Neural crest cell (in vitro differentiated cells): ENCODE results near the gene MEGF11. TPM values are rescaled to one million over a fixed set of nuclear protein-coding genes. Genes with fewer than 3 reads are reported as not detected.

Experiments used
- DNase-seq: peaks from one replicate; pipeline ENCODE4 v3.0.0; 2021; ENCODE audit warnings: low read depth, mixed read lengths, low spot score
- H3K27ac Mint-ChIP-seq: one replicate; pipeline ENCODE4 v1.8.0; 2021; ENCODE audit warnings: mild to moderate bottlenecking, mixed read lengths; ENCODE audit not compliant: unreplicated experiment
- H3K27me3 Mint-ChIP-seq: 2 replicates; pipeline ENCODE4 v1.8.0; 2021; ENCODE audit warnings: low read depth, mild to moderate bottlenecking, mixed read lengths
- H3K36me3 Mint-ChIP-seq: 2 replicates; pipeline ENCODE4 v1.8.0; 2021; ENCODE audit warnings: low read depth, mild to moderate bottlenecking, mixed read lengths
- H3K4me1 Mint-ChIP-seq: 2 replicates; pipeline ENCODE4 v1.8.0; 2021; ENCODE audit warnings: mixed read lengths
- H3K4me3 Mint-ChIP-seq: one replicate; pipeline ENCODE4 v1.8.0; 2021; ENCODE audit warnings: mild to moderate bottlenecking, mixed read lengths
- H3K9me3 Mint-ChIP-seq: 2 replicates; pipeline ENCODE4 v1.8.0; 2021; ENCODE audit warnings: mixed read lengths
- total RNA-seq: library from RNA; stranded (reverse); gene quantifications from 2 replicates; pipeline ENCODE4 v1.2.1, GENCODE V29; 2021
- TF ChIP-seq, protein P1 (sequence below): fragments of 200-600 bp; sonication (generic); conservative IDR thresholded peaks from 2 replicates; pipeline ENCODE4 v1.5.0; 2021; ENCODE audit warnings: antibody characterized with exemption, mild to moderate bottlenecking

Gene MEGF11
- total RNA-seq, 1 donor from 2014 or later = 0.49 TPM

DNA sequence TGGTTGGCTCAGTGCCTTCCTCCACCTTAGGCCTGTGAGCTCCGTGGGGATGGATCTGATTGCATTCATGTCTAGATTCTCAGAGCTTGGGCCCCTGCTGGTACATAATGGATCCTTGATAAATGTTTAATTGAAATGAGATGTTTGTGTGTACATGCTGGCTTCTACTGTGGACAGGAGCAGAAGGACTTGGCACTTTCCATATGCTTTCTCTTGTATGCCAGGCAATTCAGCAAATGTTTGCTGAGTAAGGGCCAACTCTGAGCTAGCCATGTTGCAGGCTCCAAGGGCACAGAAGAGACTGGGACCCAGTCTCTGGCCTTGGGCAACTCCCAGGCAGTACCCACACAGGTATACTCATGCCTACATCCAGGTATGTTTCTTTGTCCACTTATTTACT, 317.3 kb downstream of the MEGF11 start:
- no peaks in the 10 kb centered on the region for H3K36me3 Mint-ChIP-seq
- no peak overlapping the region for H3K4me3 Mint-ChIP-seq
- no peak for DNase-seq
- no peaks in the 10 kb centered on the region for H3K4me1 Mint-ChIP-seq
- no peaks in the 10 kb centered on the region for H3K27me3 Mint-ChIP-seq
- H3K9me3 Mint-ChIP-seq = no peaks in the 10 kb centered on the region
- TF ChIP-seq, protein P1, sequence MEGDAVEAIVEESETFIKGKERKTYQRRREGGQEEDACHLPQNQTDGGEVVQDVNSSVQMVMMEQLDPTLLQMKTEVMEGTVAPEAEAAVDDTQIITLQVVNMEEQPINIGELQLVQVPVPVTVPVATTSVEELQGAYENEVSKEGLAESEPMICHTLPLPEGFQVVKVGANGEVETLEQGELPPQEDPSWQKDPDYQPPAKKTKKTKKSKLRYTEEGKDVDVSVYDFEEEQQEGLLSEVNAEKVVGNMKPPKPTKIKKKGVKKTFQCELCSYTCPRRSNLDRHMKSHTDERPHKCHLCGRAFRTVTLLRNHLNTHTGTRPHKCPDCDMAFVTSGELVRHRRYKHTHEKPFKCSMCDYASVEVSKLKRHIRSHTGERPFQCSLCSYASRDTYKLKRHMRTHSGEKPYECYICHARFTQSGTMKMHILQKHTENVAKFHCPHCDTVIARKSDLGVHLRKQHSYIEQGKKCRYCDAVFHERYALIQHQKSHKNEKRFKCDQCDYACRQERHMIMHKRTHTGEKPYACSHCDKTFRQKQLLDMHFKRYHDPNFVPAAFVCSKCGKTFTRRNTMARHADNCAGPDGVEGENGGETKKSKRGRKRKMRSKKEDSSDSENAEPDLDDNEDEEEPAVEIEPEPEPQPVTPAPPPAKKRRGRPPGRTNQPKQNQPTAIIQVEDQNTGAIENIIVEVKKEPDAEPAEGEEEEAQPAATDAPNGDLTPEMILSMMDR = no peak
- no peak overlapping the region for H3K27ac Mint-ChIP-seq

DNA sequence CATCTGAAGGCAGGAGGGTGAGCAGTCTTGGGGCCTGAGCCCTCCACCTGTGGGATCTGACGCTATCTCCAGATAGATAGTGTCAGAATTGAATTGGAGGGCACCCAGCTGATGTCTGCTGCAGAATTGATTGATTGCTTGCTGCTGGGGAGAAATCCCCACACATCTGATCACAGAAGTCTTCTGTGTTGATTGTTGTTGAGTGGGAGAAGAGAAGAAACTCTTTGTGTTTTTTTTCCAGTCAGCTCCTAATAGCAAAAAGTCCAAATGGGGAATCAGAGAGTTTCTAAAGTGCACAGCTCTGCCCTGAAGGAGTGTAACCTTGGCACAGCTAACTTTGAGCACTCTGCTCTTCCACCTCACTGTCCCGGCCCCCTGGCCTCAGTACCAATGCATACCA, 318.2 kb downstream of the MEGF11 start:
- TF ChIP-seq, protein P1 = no peak
- Mint-ChIP-seq H3K4me3 (no peak overlapping the region), H3K36me3 (no peaks in the 10 kb centered on the region), H3K27me3 (no peaks in the 10 kb centered on the region), H3K9me3 (no peaks in the 10 kb centered on the region), H3K4me1 (no peaks in the 10 kb centered on the region), H3K27ac (no peak overlapping the region)
- DNase-seq = no peak

DNA sequence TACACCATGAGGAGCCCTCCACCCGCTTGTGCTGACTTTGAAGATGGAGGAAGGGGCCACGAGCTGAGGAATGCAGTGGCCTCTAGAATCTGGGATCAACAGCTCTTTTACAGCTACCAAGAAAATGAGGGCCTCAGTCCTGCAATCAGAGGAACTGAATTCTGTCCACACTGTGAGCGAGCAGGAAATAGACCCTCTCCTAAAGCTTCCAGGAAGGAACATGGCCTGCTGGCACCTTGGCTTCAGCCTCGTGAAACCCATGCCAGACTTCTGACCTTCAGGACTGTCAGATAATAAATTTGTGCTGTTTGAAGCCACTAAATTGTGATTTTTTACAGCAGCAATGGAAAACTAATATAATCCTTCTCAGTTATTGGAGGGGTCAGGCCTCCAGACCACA, 322.3 kb downstream of the MEGF11 start:
- H3K4me1 Mint-ChIP-seq = no peaks in the 10 kb centered on the region
- no peak overlapping the region for H3K4me3 Mint-ChIP-seq
- TF ChIP-seq, protein P1 = no peak
- DNase-seq = no peak
- H3K36me3 Mint-ChIP-seq = no peaks in the 10 kb centered on the region
- no peaks in the 10 kb centered on the region for H3K9me3 Mint-ChIP-seq
- H3K27me3 Mint-ChIP-seq = no peaks in the 10 kb centered on the region
- H3K27ac Mint-ChIP-seq = no peak overlapping the region

DNA sequence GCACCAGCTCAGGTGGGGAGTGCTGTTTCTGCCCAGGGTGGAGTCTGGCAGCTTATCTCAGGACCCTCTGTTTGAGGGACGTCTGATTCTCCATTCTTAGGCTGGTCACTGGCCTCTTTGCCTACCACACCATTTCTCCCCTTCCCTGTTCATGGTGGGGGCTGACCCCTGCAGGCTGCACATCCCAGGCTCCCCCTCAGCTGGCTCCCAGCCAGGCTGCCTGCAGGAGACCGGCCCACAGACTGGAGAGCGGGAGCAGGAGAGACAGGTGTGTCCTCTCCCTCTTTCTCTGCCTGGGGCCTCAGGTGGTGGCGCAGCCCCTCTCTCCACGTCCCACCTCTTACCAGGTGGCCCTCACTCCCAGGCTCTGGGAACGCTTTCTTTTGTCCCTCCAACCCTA, 323.4 kb downstream of the MEGF11 start:
- no peak overlapping the region for H3K27ac Mint-ChIP-seq
- no peaks in the 10 kb centered on the region for H3K9me3 Mint-ChIP-seq
- TF ChIP-seq, protein P1 = no peak
- no peak overlapping the region for H3K4me3 Mint-ChIP-seq
- no peak for DNase-seq
- H3K36me3 Mint-ChIP-seq = no peaks in the 10 kb centered on the region
- no peaks in the 10 kb centered on the region for H3K27me3 Mint-ChIP-seq
- H3K4me1 Mint-ChIP-seq = no peaks in the 10 kb centered on the region

DNA sequence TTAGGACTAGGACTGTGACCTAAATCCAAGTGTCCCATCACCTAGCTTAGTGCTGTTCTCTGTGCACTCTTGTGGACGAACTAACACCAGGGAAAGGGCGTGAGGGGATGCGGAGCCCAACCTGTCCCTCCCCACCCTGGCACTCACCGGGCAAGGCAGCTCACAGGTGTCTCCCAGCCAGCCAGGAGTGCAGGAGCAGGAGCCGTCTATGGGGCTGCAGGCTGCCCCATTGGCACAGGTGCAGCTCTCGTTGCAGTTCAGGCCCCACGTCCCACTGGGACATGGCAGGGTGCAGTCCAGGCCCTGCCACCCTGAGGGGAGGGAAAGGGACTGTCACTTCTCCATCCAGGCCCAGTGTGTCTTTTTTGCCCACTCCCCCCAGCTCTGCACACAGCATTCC, 324.0 kb downstream of the MEGF11 start:
- Mint-ChIP-seq H3K27ac (no peak overlapping the region), H3K9me3 (no peaks in the 10 kb centered on the region), H3K36me3 (no peaks in the 10 kb centered on the region), H3K4me1 (no peaks in the 10 kb centered on the region), H3K27me3 (no peaks in the 10 kb centered on the region), H3K4me3 (no peak overlapping the region)
- no peak for DNase-seq
- TF ChIP-seq, protein P1 = no peak

DNA sequence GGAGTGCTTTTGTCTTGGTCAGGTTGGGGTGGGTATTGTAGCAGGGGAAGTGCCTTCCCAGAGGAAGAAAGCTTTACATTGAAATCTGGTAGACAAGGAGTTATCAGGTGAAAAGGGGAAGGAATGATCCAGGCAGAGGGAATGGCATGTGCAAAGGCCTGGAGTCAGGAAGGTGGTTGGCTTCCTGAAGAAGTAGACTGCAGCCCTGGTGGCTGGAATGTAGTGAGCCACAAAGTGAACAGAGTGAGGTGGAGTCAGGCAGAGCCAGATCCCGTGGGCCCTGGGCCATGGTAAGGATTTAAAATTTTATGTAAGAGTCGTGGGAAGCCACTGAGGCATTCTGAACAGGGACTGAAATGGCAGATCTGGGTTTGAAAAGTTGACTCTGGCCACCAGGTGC, 326.0 kb downstream of the MEGF11 start:
- Mint-ChIP-seq H3K27ac (no peak overlapping the region), H3K36me3 (no peaks in the 10 kb centered on the region), H3K4me1 (no peaks in the 10 kb centered on the region), H3K27me3 (no peaks in the 10 kb centered on the region), H3K9me3 (no peaks in the 10 kb centered on the region), H3K4me3 (no peak overlapping the region)
- no peak for DNase-seq
- TF ChIP-seq, protein P1 = no peak
